Measurements from ENCODE around the gene PFDN6.

Gene PFDN6

DNA sequence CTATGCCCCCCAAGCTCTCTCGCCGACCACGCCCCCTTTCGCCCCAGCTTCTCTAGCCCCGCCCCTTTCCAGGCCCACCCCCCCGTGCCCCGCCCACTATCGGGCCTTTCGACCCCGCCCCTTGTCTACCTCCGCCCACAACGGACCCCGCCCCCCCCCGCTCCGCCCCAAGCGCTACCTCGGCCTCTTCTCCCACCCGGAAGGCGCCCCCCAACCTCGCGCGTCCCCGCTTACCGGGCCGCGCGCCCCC, 27.9 kb downstream of the PFDN6 start:
- DNase-seq (ENCODE audit: low read depth), result no peak

DNA sequence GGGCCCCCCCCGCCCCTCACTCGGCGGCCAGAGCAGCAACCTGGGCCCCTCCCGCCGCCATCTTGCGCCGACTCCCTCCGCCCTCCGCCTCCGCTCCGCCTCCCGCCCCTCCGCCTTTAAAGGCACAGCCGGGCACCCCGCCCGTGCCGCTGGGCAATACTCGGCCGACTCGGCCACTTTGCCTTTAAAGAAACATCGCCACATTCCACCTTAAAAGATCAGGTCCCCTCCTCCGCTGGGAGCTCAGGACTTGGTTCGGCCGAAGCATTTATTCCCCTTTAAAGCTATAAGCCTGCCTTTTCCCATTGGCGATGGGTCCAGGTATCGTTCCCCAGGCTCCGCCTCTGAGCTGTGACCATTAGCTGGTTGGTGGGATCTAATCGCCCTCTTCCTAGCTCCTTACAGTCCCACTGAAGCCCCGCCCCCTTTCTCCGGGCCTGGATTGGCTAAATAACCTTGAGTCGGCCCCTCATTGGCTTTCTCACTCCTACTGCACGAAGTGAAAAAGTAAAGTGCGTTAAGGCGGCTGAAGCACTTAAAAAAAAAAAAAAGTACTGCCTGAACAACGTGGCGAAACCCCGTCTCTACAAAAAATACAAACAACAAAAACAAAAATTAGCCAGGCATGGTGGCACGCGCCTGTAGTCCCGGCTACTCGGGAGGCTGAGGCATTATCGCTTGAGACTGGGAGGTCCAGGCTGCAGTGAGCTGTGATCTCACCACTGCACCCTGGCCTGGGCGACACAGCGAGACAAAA, 28.4 kb downstream of the PFDN6 start, which contains the start of gene ZBTB22:
Gene ZBTB22, minus strand, starts transcription at position 76 of the 757 bp plus-strand sequence. CDS start 828 bp downstream, outside the sequence.
- peak; percentile 96 for DNase-seq (ENCODE audit: low read depth)

- DNase-seq (ENCODE audit: low read depth), result no peak
Measured at GRCh38 chr6:33318426-33319073, 29.1 kb downstream of the PFDN6 start.

DNA sequence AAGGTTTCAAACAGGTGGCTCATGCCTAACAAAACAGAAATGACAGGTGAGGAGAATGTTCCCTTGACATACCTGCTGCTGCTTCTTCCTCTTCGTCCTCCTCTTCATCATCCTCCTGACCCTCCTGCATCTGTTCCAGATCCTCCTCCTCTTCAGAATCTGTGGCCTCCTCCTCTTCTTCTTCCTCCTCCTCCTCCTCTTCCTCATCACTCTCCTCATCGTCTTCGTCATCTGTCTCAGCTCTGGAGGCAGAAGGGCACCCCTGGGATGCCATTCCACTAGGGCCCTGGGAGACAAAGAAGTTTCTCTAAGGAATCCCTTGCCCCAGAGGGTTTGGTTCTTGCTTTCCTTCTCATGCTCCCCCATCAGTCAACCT, 30.5 kb downstream of the PFDN6 start:
- DNase-seq (ENCODE audit: low read depth), result no peak

DNA sequence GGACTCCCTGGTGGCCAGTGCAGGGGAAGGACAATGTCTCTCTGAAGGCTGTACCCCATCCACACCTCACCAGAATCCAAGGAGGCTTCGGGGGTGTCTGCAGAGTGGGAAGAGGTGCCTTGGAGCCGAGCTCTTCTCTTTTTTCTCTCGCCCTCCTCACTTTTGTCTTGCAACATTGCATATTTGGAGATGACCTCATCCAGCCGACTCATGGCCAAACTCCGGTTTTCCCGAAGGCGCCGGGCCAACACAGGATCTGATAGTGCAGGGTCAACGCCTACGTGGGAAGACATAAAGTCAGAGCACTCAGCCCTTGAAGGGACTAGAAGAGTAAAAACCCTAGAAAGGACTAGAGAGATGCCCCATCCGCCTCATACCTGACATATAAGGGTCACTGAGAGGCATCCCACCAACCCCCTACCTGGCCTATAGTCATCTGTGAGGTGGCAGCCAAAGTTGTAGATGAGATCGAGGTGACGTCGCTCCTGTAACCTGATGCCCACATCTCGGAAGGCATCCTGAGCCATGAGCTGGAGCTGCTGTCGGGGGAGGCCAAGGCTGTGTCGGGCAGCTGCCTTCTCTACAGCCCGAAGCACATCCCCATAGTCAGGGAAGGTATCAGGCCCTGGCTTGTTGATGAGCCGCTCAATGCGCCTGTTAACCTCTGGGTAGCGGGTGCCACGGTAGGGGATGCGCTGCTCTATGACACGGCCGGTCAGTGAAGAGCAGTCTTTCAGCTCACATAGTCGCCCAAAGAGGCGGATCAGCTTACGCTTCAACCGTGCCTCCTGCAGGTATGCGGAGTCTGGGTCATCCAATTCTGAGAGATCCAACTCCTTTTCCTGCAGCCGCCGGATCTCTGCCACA, 31.1 kb downstream of the PFDN6 start:
- no peak for DNase-seq (ENCODE audit: low read depth)

- DNase-seq (ENCODE audit: low read depth), result no peak
Measured at GRCh38 chr6:33321227-33321626, 31.8 kb downstream of the PFDN6 start.

DNA sequence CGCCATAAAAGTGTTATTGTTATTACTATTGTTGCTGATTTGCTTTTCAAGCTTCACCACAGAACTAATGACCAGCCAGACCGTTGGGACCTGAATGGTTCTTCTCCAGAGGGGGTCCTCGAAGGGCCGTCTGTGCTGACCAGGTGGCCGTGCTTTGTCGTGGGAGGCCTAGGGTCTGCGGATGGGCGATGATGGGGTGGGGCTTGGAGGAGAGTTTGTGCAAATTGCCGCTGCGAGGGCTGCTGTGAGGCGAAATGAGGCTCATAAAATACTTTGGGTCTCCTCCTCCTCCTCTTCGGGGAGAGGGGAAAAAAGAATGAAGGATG, 34.2 kb downstream of the PFDN6 start:
- no peak for DNase-seq (ENCODE audit: low read depth)

GRCh38 chr6:33324125-33324524, 34.7 kb downstream of the PFDN6 start:
- no peak for DNase-seq (ENCODE audit: low read depth)

- no peak for DNase-seq (ENCODE audit: low read depth)
Measured at GRCh38 chr6:33329058-33329457, 39.7 kb downstream of the PFDN6 start.

GRCh38 chr6:33330736-33331135, 41.3 kb downstream of the PFDN6 start:
- no peak for DNase-seq (ENCODE audit: low read depth)

DNA sequence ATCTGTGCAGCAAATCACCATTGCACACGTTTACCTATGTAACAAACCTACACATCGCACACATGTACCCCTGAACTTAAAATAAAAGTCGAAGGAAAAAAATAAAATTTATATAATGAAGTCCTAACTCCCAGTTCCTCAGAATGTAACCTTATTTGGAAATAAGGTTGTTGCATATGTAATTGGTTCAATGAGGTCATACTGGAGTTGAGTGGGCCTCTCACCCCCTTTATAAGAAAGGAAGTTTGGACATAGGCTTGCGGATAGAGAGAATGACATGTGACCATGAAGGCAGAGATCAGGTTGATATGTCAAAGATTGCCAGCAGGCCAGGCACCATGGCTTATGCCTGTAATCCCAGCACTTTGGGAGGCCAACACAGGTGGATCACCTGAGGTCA, 44.3 kb downstream of the PFDN6 start:
- DNase-seq (ENCODE audit: low read depth), result no peak

- no peak for DNase-seq (ENCODE audit: low read depth)
Measured at GRCh38 chr6:33335916-33336315, 46.5 kb downstream of the PFDN6 start.

DNA sequence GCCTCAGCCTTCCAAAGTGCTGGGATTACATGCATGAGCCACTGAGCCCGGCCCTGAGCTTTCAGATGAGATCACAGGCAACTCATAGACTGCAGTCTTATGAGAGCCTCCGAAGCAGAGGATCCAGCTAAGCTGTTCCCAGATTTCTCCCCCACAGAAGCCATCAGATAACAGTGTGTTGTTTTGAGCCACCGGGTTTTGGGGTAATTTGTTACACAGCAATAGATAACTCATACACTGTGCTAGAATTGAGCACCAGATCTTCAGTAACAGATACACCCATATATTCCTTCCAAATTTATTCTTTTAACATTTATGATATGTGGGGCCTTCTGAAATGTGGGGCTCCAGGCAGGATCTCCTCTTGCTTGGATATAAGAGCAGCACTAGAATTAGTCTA, 47.1 kb downstream of the PFDN6 start:
- no peak for DNase-seq (ENCODE audit: low read depth)

DNA sequence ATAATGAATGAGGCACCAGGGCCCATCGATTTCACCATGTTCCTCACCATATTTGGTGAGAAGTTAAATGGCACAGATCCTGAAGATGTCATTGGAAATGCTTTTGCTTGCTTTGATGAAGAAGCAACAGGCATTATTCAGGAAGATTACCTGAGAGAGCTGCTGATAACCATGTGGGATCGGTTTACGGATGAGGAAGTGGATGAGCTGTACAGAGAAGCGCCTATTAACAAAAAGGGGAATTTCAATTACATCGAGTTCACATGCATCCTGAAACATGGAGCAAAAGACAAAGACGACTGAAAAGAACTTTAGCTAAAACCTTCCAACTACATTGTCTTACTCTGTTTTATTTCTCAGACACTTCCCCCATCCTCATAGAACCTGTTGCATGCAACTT, 49.8 kb downstream of the PFDN6 start:
- DNase-seq (ENCODE audit: low read depth), result no peak

Data from CMK (cell line).